Medulla oblongata (tissue), 1 donor: ENCODE measurements around the gene TEP1.

ENCODE experiments used
- DNase-seq: peaks from one replicate; pipeline ENCODE4 v3.0.0-alpha.2; 2015; ENCODE audit errors: extremely low spot score

The TEP1 gene

GRCh38 chr14:20429801-20430669 is 16.7 kb upstream of the TEP1 start:
- DNase-seq: no peak

- no peak for DNase-seq
Measured at GRCh38 chr14:20428802-20429201, 15.5 kb upstream of the TEP1 start.

- no peak for DNase-seq
Measured at GRCh38 chr14:20428010-20428365, 14.7 kb upstream of the TEP1 start.

GRCh38 chr14:20427231-20428009 is 14.1 kb upstream of the TEP1 start:
- peak; percentile 75 for DNase-seq

- DNase-seq: no peak
Measured at GRCh38 chr14:20424851-20425250, 11.6 kb upstream of the TEP1 start.

- DNase-seq: no peak
Measured at GRCh38 chr14:20422886-20423285, 9.6 kb upstream of the TEP1 start.

GRCh38 chr14:20421267-20421666 is 8.0 kb upstream of the TEP1 start:
- DNase-seq: no peak

- DNase-seq: no peak
Measured at GRCh38 chr14:20419419-20419818, 6.1 kb upstream of the TEP1 start.

- DNase-seq: no peak
Measured at GRCh38 chr14:20418501-20418909, 5.2 kb upstream of the TEP1 start.

- DNase-seq: no peak
Measured at GRCh38 chr14:20417250-20418186, 4.2 kb upstream of the TEP1 start.

GRCh38 chr14:20416223-20416622 is 2.9 kb upstream of the TEP1 start:
- no peak for DNase-seq

- peak; percentile 80 for DNase-seq
Measured at GRCh38 chr14:20415782-20416206, 2.5 kb upstream of the TEP1 start.

- peak; percentile 62 for DNase-seq
Measured at GRCh38 chr14:20413744-20414082, 412 bp upstream of the TEP1 start.

- DNase-seq: no peak
Measured at GRCh38 chr14:20412411-20412810, 890 bp downstream of the TEP1 start.

GRCh38 chr14:20409226-20409625 is 4.1 kb downstream of the TEP1 start:
- DNase-seq: no peak

- no peak for DNase-seq
Measured at GRCh38 chr14:20403521-20403920, 9.8 kb downstream of the TEP1 start.

- no peak for DNase-seq
Measured at GRCh38 chr14:20400965-20401593, 12.2 kb downstream of the TEP1 start.

GRCh38 chr14:20400589-20400964 is 12.7 kb downstream of the TEP1 start:
- DNase-seq: no peak

- DNase-seq: no peak
Measured at GRCh38 chr14:20397511-20397910, 15.8 kb downstream of the TEP1 start.

- no peak for DNase-seq
Measured at GRCh38 chr14:20391505-20391904, 21.8 kb downstream of the TEP1 start.

GRCh38 chr14:20388159-20388558 is 25.1 kb downstream of the TEP1 start:
- DNase-seq: no peak

GRCh38 chr14:20387576-20387975 is 25.7 kb downstream of the TEP1 start:
- no peak for DNase-seq
